ENCODE measurements around the gene ZNF587B. TPM values are rescaled to one million over a fixed set of nuclear protein-coding genes. Genes with fewer than 3 reads are reported as not detected.
"Not testable (repeated sequence)": the region's sequence is repeated elsewhere in the genome, so short reads cannot be mapped to it uniquely, and the experiment has no call there.

ZNF587B gene
- polyA plus RNA-seq (ENCODE audit: insufficient read length in 4 of 4) = 10 to 100 TPM in 3 of 4 donors, 1 to 10 TPM in 1; 4.6 to 17.1 (median 15.0) TPM

DNA sequence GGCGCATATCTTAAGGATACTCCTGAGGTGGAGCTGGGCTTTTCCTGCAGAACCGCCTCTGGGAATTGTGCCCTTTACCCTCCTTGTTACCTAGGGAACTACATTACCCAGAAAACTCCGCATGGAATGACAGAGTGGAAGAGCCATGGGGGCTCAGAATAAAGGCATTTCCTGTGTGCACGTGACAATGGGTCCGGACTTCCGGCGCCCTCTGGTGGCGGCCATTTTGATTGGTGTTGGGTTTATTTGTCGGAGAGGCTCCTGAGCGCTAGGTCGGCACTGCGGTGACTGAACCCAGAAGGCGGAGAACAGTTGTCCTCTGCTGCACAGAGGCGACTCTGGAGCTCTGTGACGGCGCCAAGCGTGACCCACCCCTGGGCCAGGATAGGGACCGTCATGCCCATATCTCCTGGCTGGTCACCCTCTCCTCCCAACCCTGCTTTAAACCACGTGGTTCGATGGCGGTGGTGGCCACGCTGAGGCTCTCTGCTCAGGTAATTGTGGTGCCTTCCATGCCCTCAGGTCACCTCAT, at the start of gene ZNF587B:
Gene ZNF587B, plus strand, starts transcription at position 229 of the 532 bp plus-strand sequence. Its CDS starts 230 bp downstream, at position 459.
- no peak for DNase-seq (ENCODE audit: low read depth in 4 of 4, low spot score in 3 of 4)

DNA sequence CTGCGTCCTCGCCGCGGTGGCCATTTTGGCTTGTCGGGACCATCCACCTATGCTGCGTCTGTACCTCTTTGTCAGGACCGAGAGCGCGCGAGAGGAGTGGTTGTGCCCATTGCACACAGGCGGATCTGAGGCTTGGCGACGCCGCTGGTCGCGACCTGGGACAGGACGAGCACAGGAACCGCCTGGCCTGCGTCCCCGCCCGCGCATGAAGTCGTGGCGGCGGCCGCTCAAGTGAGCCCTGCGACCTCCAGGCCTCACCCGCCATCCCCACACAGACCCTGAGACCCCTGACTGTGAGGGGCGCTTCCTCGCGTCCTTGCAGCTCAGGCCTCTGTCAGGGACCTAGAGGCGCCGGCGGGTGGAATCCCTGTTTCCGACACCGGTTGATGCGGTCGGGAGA, 43.8 kb upstream of the ZNF587B start:
- DNase-seq (ENCODE audit: low read depth in 4 of 4, low spot score in 3 of 4) = no peak

DNA sequence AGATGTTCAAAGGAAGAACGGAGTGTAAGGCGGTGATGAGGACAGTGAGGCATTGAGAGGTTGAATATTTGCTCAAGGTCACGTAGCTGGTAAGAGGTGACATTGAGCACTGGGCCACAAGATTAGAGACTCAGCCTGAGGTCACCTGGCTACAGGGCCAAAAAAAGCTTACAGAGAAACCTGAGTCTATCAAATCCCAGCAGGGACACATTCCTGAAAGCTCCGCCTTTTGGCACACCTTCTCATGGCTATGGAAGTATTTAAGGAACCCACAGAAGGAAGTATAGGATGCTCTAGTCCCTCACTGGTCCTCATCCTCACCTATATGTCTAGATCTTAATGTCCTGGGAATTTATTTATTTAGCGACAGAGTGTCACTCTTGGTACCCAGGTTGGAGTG, 43.2 kb upstream of the ZNF587B start:
- no peak for DNase-seq (ENCODE audit: low read depth in 4 of 4, low spot score in 3 of 4)

DNA sequence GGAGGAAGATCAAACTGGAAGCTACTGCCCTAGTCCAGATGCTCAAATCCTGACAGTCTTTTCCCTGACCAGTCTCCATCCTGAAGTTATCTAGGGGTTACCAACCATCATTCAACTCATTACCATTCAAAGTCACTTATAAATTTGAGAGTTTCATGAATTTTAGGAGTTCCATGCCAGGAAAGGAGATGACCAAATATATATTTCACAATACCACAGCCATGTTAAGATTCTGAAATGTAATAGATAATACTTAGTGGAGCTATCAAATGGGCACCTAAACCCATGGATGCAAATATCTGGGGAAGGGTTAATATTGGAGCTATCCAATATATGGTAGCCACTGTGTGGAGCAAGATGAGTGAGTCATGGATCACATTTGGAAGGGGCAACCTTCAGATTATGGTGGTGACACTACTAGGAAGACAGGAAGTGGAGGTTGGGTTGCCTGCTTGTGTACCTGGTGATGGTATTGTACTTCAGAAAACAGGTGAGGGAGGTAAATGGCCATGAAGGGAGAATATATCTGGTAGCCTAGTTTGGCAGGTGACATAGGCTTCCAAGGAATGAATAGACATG, 41.9 kb upstream of the ZNF587B start:
- no peak for DNase-seq (ENCODE audit: low read depth in 4 of 4, low spot score in 3 of 4)

DNA sequence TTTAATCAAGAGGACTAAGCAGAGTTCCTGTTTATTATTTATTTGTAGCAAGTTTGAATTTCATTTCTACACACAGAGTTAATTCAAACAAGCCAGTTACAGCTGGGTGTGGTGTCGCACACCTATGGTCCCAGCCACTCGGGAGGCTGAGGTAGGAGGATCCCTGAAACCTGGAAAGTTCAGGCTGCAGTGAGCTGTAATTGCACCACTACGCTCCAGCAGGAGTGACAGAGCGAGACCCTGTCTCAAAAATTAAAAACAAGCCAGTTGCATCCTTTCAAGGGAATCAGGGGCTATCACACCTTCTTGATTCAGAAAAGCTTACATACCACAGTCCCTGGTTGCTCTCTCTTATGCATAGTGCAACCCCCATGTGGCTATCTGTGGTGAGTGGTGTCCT, 40.8 kb upstream of the ZNF587B start:
- no peak for DNase-seq (ENCODE audit: low read depth in 4 of 4, low spot score in 3 of 4)

DNA sequence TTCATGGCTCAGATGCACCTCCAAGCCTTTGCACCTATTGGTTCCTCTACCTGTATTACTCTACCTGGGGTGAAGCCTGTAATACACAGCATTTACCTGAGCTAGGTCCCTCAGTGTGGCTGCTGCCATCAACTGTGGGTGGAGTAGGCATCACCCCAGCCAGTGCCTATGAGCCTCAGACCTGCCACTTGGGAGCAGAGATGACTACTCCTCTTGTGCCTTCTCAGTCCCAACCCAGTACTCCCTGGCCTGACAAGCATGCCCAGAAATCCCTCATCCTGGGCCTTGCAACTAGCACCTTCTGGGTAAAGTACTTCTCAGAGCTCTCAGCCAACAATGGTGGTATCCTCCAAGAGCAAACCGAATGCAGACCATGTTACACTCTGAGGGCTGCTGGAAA, 33.5 kb upstream of the ZNF587B start:
- not testable (repeated sequence) for DNase-seq (ENCODE audit: low read depth in 4 of 4, low spot score in 3 of 4)

DNA sequence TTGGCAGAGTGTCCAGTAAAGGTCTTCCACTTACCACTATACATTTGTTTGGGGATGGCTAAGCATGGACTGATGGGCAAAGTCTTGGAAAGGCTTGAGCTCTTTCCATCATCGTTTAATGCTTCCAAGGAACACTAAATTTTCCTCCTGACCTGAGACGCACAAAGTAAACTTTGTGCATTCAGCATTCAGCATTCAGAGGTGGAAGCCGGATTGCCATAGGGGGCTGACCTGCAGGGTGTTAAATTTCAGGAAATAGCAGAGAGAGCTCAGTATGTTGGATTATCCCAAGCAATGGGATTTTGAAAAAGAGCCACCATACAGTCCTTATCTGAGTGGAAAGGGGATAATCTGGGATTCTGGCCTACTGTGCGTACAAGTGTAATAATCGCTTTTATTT, 29.4 kb upstream of the ZNF587B start:
- no peak for DNase-seq (ENCODE audit: low read depth in 4 of 4, low spot score in 3 of 4)

DNA sequence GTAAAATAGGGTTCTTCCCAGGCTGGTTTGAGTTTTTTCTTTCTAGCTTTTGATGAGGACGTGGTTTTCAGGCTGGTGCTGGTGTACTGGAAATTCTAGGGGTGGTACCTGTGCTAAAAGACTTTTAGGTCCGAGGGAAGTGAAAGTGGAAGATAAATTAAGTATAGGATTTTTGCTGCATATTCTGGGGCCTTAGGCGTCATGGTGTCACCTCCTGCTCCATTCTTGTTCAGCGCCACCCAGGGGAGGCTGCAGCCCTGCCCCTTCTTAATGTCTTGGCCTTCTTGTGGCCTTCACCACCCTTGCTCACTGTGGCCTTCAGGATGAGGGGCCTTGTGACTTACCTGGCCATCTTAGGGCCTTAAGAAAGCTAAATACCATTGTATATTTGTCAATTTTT, 27.8 kb upstream of the ZNF587B start:
- DNase-seq (ENCODE audit: low read depth in 4 of 4, low spot score in 3 of 4) = no peak

DNA sequence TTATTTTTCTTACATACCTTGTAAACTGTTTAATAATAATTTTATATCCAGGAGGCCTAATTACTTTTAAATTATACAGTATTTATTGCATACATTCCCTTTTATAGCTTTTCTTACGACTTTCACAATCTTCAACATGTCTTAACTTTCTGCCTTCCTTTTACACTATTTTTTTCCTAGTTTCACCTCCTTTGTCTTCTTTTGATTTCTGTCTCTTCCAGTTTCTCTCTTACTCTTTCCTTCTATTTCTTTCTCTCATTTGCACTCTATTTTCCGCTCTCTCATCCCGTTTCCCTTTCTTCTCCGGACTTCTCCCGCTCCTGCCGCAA, 26.9 kb upstream of the ZNF587B start:
- no peak for DNase-seq (ENCODE audit: low read depth in 4 of 4, low spot score in 3 of 4)

DNA sequence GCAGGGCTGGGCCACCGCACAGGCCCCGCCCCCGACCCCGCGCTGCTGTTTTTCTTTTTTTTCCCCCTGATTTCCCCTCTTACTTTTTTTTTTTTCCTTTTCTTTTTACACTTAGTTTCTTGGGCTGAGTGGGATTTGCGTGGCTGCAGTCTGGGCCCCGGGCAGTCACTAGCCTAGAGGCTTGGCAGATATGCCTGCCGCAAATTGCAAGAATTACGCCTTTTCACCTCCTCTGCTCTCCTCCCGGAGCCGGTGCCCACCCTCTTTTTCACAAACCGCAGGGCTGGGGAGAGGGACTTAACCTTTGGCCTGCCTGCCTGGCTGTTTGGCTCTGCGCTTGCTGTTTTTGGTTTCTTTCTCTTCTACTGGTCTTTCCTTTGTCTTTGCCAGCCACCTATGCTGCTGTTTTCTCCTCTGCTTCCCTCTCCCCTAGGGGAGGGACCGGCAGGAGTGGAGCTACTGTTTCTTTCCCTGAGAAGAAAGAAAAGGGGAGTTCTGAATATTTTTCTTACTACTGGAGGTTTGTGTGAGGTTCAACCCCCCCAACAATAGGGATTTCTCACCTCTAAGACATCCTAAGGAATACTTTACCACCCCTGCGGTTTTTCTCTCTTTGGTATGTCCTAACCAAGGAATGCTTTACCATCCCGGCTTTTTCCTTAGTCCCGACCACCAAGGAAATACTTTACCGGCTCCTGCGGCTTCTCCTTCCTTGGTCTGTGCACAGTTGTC, 26.3 kb upstream of the ZNF587B start:
- DNase-seq (ENCODE audit: low read depth in 4 of 4, low spot score in 3 of 4) = peak in 2 of 4 donors; percentile 28 to 53

DNA sequence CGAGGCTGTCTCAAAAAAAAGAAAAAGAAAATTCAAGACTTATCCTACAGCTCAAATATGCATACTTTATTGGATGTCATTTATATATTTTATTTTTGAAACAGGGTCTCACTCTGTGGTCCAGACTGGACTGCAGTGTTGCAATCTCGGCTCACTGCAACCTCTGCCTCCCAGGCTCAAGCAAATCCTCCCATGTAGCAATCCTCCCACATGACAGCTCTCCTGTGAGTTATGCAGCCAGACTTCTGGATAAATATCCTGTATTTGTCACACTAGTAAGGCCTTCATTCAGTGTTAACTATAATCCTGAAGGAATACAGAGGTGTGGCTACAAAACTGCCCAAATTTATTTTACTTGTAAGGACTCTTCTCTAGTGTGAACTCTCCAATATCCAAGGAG, 22.6 kb upstream of the ZNF587B start:
- no peak for DNase-seq (ENCODE audit: low read depth in 4 of 4, low spot score in 3 of 4)

DNA sequence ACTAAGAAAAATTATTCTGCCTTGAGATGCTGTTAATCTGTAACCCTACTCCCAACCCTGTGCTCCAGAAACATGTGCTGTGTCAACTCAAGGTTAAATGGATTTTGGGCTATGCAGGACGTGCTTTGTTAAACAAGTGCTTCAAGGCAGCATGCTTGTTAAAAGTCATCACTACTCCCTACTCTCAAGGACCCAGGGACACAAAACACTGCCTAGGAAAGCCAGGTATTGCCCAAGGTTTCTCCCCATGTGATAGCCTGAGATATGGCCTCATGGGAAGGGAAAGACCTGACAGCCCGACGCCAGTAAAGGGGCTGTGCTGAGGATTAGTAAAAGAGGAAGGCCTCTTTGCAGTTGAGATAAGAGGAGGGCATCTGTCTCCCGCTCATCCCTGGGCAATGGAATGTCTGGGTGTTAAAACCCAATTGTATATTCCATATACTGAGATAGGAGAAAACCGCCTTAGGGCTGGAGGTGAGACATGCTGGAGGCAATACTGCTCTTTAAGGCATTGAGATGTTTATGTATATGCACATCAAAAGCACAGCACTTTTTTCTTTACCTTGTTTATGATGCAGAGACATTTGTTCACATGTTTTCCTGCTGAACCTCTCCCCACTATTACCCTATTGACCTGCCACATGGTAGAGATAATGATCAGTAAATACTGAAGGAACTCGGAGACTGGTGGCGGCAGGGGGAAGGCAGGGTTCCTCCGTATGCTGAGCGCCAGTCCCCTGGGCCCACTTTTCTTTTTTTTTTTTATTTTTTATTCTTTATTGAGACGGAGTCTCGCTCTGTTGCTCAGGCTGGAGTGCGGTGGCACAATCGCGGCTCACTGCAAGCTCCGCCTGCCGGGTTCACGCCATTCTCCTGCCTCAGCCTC, 19.4 kb upstream of the ZNF587B start:
- not testable (repeated sequence) for DNase-seq (ENCODE audit: low read depth in 4 of 4, low spot score in 3 of 4)

DNA sequence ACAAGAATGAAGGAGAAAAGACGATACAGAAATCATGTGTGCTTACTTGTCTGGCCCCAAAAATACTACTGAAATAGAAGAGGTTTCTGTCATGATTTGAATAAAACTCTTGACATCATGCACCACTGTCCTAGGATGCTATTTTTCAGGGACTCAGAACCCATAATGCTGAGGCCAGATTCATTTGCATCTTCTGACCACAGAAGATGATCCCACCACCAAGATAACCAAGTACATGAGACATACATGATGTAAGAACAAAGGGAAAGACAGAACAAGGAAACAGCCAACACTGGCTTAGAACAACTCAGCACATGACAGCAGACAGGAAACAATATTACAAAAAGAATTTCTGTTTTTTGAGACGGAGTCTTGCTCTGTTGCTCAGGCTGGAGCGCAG, 17.9 kb upstream of the ZNF587B start:
- no peak for DNase-seq (ENCODE audit: low read depth in 4 of 4, low spot score in 3 of 4)

DNA sequence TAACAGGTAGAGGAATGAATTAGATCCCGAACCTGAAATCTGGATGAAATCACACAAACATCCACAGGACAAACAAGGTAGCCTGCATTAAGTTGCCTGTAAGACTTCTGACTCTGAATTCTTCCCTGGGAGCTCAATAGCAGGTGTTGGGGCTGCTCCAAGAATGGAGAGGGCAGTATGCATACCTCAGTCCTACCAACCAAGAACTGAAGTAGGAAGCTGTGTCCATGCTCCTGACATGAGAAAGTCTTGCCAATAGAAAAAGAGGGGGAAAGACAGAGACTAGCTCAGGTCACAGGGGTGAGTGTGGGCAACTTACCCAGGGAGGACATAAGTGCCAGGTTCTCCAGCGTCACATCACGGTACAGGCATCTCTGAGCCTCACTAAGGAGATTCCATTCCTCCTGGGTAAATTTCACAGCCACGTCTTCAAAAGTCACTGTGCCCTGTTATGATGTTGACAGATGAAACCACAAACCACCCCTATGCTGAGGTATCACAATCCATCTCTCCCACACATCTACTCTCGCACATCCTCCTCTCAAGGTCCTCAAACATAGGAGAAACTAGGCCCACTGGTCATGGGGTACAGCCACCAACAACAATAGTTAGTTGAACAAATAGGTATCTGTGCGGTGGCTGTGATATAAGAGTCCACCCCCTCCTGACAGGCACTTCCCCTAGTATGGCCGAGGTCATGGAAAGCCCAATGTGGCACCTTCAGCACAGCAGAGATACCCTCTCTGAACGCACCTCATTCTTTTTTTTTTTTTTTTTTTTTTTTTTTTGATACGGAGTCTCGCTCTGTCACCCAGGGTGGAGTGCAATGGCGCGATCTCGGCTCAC, 16.9 kb upstream of the ZNF587B start:
- not testable (repeated sequence) for DNase-seq (ENCODE audit: low read depth in 4 of 4, low spot score in 3 of 4)

DNA sequence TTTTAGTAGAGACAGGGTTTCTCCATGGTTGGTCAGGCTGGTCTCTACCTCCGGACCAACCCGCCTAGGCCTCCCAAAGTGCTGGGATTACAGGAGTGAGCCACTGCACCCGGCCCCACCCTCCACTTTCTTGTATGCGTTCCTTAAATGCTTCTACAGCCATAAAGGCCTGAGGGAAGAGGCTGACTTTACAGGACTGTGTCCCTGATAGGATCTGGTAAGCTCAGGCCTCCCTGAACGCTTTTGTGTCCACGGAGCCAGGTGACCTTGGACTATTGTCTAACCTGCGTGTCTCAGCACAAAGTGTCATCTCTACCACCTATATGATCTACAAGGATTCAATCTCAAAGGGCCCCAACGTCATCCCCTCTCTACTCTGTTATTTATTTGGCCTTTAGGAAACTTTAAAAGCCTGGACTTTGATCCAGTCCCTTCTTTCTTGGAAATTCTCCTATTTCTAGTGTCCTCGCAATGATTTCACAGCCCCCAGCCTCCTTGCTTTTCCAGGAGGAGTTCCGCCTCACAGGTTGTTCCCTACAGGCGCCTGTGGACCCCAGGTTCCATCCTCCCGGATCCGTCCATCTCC, 16.1 kb upstream of the ZNF587B start:
- DNase-seq (ENCODE audit: low read depth in 4 of 4, low spot score in 3 of 4) = no peak

DNA sequence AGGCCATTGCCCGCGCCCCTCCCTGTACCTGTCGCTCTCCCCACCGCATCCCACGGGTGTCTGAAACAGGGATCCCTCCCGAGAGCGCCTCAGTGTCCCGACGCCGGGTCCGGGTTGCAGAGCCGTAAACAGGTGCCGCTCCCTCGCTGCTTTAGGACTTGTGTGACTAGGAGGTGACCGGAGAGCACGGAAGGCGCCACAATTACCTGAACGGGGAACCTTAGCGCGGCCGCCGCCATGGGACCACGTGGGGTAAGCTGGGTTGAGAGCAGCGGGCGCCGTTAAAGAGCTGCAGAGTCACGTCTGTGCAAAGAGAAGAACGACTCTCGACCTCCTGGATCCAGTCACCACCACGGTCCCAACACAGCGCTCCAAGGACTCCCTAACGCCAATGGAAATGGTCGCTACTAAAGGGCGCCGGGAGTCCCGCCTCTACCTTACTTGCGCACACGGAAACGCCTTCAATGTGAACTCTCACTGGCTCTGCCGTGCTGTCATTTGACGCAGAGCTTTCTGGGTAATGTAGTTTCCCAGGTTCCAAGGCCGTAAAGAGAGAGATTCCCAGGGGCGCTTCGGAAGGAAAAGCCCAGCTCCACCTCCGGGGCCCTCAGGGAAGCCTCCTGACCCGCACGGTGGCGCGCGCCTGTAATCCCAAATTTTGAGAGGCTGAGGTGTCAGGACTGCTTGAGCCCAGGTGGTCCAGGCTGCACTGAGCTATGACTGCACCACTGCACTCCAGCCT, 15.4 kb upstream of the ZNF587B start, which contains the start of gene ZNF552:
Gene ZNF552, minus strand, starts transcription at position 409 of the 742 bp plus-strand sequence. Its CDS starts 170 bp downstream, at position 239.
- peak; percentile 78 to 88 (median 84) for DNase-seq (ENCODE audit: low read depth in 4 of 4, low spot score in 3 of 4)

DNA sequence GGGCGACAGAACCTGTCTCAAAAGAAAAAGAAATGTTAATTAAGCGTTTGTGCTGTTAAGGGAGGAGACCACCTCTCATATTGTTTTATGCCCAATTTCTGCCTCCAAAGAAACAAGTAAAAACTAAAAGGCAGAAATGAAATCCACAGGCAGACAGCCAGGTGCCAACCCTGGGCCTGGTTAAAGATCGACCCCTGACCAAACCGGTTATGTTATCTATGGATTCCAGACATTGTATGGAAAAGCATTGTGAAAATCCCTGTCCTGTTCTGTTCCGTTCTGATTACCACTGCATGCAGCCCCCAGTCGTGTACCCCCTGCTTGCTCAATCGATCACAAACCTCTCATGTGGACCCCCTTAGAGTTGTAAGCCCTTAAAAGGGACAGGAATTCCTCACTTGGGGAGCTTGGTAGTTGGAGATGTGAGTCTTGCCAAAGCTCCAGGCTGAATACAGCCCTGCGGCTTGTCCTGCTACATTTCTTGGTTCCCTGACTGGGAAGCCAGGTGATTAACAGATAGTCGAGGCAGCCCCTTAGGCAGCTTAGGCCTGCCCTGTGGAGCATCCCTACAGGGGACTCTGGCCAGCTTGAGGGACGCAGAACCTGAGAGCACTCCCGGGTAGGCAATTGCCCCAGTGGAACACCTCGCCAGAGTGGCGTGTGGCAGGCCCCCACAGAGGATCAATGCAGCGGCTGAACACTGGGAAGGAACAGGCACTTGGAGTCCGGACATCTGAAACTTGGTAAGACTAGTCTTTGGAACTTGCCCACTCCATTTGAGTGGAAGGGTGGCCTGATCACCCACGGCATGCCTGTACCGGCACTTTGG, 14.6 kb upstream of the ZNF587B start:
- DNase-seq (ENCODE audit: low read depth in 4 of 4, low spot score in 3 of 4) = no peak

DNA sequence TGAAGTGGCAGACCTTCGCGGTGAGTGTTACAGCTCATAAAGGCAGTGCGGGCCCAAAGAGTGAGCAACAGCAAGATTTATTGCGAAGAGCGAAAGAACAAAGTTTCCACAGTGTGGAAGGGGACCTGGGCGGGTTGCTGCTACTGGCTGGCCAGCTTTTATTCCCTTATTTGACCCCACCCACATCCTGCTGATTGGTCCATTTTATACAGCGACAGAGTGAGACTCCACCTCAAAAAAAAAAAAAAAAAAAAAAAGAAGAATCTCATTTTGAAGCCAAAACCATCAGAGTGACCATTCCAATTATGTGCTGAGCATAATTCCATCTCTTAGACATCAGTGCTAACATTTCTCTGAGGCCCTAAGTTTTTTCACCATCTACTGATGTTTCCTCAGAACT, 13.4 kb upstream of the ZNF587B start:
- no peak for DNase-seq (ENCODE audit: low read depth in 4 of 4, low spot score in 3 of 4)

Measured in left renal pelvis (tissue), 4 donors.